ENCODE data around the gene PEX19.

PEX19 gene

DNA sequence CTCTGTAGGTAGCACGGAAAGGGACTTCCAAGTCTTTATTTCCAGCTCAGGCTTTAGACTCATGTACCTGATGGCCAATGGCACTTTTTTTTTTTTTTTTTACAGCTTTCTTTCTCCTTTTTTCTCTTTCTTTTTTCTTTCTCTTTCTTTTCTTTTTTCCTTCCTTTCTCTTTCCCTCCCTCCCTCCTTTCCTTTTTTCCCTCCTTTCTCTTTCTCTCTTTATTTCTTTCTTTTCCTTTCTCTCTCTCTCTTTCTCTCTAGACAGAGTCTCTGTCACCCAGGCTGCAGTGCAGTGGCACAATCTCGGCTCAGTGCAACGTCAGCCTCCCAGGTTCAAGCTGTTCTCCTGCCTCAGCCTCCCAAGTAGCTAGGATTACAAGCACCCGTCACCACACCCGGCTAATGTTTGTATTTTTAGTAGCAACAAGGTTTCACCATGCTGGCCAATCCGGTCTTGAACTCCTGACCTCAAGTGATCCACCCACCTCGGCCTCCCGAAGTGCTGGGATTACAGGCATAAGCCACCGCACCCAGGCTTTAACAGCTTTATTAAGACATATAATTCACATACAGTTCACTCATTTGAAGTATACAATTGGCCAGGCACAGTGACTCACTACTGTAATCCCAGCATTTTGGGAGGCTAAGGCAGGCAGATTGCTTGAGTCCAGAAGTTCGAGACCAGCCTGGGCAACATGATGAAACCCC lies 17.5 kb downstream of the PEX19 start:
- no peak for DNase-seq (ENCODE audit: extremely low read depth, insufficient read length)
- no peaks in the 10 kb centered on the region for H3K27me3 ChIP-seq (replicated peaks; ENCODE audit: control insufficient read depth, insufficient read depth, low read length)
- no peak overlapping the region for H3K4me3 ChIP-seq (replicated peaks; ENCODE audit: low read depth, low read length)
- TF ChIP-seq, protein P1, sequence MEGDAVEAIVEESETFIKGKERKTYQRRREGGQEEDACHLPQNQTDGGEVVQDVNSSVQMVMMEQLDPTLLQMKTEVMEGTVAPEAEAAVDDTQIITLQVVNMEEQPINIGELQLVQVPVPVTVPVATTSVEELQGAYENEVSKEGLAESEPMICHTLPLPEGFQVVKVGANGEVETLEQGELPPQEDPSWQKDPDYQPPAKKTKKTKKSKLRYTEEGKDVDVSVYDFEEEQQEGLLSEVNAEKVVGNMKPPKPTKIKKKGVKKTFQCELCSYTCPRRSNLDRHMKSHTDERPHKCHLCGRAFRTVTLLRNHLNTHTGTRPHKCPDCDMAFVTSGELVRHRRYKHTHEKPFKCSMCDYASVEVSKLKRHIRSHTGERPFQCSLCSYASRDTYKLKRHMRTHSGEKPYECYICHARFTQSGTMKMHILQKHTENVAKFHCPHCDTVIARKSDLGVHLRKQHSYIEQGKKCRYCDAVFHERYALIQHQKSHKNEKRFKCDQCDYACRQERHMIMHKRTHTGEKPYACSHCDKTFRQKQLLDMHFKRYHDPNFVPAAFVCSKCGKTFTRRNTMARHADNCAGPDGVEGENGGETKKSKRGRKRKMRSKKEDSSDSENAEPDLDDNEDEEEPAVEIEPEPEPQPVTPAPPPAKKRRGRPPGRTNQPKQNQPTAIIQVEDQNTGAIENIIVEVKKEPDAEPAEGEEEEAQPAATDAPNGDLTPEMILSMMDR (IDR thresholded peaks at IDR 0.05; ENCODE audit: insufficient read depth, low read length, poor library complexity, severe bottlenecking) = no peak
- no peaks in the 10 kb centered on the region for H3K36me3 ChIP-seq (ENCODE audit: control insufficient read depth, insufficient read depth, low read length)

DNA sequence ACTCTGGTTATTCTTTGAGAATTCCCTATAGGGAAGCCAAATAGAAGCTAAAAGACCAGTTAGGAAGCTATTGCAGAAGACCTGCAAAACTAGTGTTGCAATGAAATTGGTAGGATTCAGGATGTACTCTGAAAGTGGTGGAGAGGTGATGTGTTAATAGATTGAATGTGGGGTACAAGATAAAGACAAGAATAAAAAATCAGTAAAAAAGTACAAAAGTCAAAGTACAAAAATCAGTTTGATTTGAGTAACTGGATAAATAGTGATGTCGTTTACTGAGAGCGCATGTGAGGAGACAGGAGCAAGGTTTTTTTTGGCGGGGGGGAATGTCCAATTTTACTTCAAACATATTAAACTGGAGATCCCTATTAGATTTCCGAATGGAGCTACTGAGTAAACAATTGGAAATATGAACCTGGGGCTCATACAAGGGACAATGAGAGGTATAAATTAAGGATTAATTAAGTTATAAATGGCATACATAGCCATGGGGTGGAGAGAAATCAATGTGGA lies 20.1 kb downstream of the PEX19 start:
- H3K4me3 ChIP-seq (replicated peaks; ENCODE audit: low read depth, low read length) = no peak overlapping the region
- TF ChIP-seq, protein P1 (IDR thresholded peaks at IDR 0.05; ENCODE audit: insufficient read depth, low read length, poor library complexity, severe bottlenecking) = no peak
- DNase-seq (ENCODE audit: extremely low read depth, insufficient read length) = no peak
- H3K36me3 ChIP-seq (ENCODE audit: control insufficient read depth, insufficient read depth, low read length) = no peaks in the 10 kb centered on the region
- H3K27me3 ChIP-seq (replicated peaks; ENCODE audit: control insufficient read depth, insufficient read depth, low read length) = no peaks in the 10 kb centered on the region

DNA sequence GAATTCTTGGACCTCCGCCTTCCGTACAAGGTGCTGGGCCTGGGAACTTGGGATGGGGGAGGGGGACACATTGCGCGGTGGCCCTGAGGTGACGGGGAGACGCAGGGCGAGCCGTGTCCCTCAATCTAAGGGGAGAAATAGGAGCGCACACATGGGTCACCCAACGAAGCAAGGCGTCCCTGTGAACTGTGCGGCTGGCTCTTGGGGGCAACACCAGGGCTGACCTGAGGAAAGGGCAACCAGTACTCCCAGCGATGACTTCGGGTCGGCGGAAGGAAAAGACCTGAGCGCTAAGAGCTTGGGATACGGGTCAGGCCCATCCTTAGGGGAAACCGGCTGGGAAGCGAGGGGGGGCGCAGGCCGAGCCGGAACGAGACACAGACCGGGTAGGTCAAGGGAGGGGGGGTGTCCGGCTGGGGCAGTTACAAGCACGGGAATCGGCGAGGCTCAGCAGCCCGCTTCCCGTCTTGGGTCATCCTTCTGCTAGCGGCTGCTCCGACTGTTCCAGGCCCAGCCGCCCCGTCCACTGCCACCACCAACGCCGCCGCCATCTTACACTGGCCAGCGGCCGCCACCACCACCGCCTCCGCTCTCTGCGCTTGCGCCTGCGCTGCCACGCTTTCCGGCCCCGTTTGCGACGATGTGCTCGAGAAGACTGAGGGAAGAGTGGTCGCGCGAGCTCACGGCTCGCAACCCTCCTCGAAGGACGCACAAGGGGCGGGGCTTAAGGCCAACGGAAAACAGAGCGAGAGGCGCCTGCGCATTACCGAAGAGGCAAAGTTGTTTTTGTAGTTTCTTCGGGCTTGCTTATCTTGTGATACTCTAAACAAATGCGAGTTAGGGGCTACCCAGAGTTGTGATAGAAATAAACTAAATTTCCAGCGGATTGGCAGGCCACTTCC lies 22.8 kb downstream of the PEX19 start, which contains the start of gene DCAF8:
Gene DCAF8, minus strand, starts transcription at position 657 of the 902 bp plus-strand sequence. CDS start 18,541 bp downstream, outside the sequence.
- Histone ChIP-seq H3K4me3 (replicated peaks; ENCODE audit: low read depth, low read length) (peak within 1 kb of the TSS; percentile 77), H3K36me3 (ENCODE audit: control insufficient read depth, insufficient read depth, low read length) (no peaks in the 10 kb centered on the region), H3K27me3 (replicated peaks; ENCODE audit: control insufficient read depth, insufficient read depth, low read length) (no peaks in the 10 kb centered on the region)
- TF ChIP-seq, protein P1 (IDR thresholded peaks at IDR 0.05; ENCODE audit: insufficient read depth, low read length, poor library complexity, severe bottlenecking) = no peak
- DNase-seq (ENCODE audit: extremely low read depth, insufficient read length) = peak; percentile 97

DNA sequence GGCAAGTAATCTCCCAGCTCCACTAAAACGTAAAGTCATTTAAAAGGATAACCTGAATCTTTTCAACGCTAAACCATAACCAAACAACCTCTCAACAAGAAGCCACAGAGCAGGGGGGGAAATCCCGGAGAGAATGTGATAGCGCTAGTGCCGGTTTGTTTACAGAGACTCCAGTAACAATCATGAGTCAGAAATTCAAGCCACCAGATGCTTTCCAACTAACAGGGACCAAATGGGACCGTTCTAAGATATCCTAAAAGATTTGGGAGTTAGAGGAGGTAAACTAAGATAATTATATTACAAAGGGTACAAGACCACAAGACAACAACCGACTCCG lies 23.4 kb downstream of the PEX19 start:
- TF ChIP-seq, protein P1 (IDR thresholded peaks at IDR 0.05; ENCODE audit: insufficient read depth, low read length, poor library complexity, severe bottlenecking) = no peak
- no peaks in the 10 kb centered on the region for H3K36me3 ChIP-seq (ENCODE audit: control insufficient read depth, insufficient read depth, low read length)
- no peaks in the 10 kb centered on the region for H3K27me3 ChIP-seq (replicated peaks; ENCODE audit: control insufficient read depth, insufficient read depth, low read length)
- H3K4me3 ChIP-seq (replicated peaks; ENCODE audit: low read depth, low read length) = peak overlapping the region; percentile 77
- peak; percentile 40 for DNase-seq (ENCODE audit: extremely low read depth, insufficient read length)

DNA sequence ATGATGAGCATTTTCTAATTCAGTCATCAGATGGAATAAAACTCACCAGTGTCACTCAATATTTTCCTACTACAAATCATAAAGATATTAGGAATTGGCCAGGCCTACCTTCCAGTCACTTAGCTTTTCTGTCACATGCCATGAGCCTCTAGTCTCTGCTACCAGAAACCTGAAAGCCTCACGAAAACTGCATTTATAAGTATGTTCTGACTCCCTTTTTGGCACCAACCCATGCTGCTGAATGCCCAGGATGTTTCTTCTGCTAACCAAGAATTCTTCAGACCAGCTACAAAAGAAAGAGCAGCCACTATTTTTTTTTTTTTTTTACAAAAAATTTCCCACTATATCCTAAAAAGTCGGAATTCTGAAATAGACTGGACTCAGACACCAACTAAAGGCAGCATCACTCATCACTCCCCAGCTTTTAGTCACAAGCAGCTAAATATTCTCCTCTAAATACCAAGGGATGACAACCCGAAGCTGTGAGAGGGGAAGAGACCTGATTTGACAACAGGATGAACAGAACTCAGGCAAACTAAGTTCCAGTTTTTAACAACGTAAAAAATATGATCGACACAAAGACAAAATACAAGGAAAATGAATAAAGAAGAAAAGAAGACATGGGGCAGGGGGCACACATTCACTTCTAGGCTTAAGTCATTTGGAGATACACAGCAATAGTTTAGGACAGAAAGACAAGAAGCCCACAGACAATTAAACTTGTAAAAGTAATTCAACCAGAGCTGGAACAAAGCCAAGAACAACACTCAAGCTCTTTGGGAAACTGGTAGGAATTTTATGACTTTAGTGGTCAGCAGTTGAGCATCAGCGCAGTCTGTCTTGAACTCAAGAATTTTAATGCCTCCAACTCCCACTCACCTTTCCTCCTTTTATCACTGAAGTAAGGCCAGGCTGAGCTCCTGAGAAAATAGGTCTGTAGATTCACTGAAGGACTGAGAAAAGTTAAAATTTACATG lies 24.2 kb downstream of the PEX19 start:
- DNase-seq (ENCODE audit: extremely low read depth, insufficient read length) = no peak
- H3K4me3 ChIP-seq (replicated peaks; ENCODE audit: low read depth, low read length) = peak overlapping the region; percentile 77
- H3K36me3 ChIP-seq (ENCODE audit: control insufficient read depth, insufficient read depth, low read length) = no peaks in the 10 kb centered on the region
- TF ChIP-seq, protein P1 (IDR thresholded peaks at IDR 0.05; ENCODE audit: insufficient read depth, low read length, poor library complexity, severe bottlenecking) = no peak
- H3K27me3 ChIP-seq (replicated peaks; ENCODE audit: control insufficient read depth, insufficient read depth, low read length) = no peaks in the 10 kb centered on the region
